Measurements from ENCODE around the gene PSMB7.

Gene PSMB7

GRCh38 chr9:124348831-124349230 lies 66.4 kb downstream of the PSMB7 start:
- Histone ChIP-seq H3K9ac (ENCODE audit: low read depth, low read length, poor library complexity, severe bottlenecking) (no peak overlapping the region), H3K36me3 (ENCODE audit: insufficient read depth, low read length) (peaks cover 56% of the 10 kb centered on the region; the same call in 1 of the 2 replicates), H3K9me2 (replicated peaks; ENCODE audit: low read depth, low read length) (no peaks in the 10 kb centered on the region), H3K4me3 (ENCODE audit: low read length, poor library complexity, severe bottlenecking) (no peak overlapping the region), H3K4me1 (ENCODE audit: insufficient read depth, low read length, poor library complexity, severe bottlenecking) (no peaks in the 10 kb centered on the region), H3K79me2 (ENCODE audit: insufficient read depth, low read length) (peaks cover under 1% of the 10 kb centered on the region; the same call in 1 of the 2 replicates), H3K27me3 (ENCODE audit: insufficient read depth, low read length, poor library complexity, severe bottlenecking) (no peaks in the 10 kb centered on the region), H4K20me1 (ENCODE audit: insufficient read depth, low read length, poor library complexity, severe bottlenecking) (no peaks in the 10 kb centered on the region), H3K9me3 (ENCODE audit: insufficient read depth, low read depth, low read length) (no peaks in the 10 kb centered on the region), H3K4me2 (ENCODE audit: low read depth, low read length, poor library complexity, severe bottlenecking) (no peak overlapping the region), H2AFZ (ENCODE audit: low read length) (no peak overlapping the region), H3F3A (ENCODE audit: low read depth) (no peaks in the 10 kb centered on the region)
- no peak for TF ChIP-seq CTCF (conservative IDR thresholded peaks at IDR 0.05; ENCODE audit: low read length)
- TF ChIP-seq EZH2phosphoT487 (IDR thresholded peaks at IDR 0.05; ENCODE audit: borderline replicate concordance), result no peak

- Histone ChIP-seq H3K4me1 (ENCODE audit: insufficient read depth, low read length, poor library complexity, severe bottlenecking) (no peaks in the 10 kb centered on the region), H3K27me3 (ENCODE audit: insufficient read depth, low read length, poor library complexity, severe bottlenecking) (no peaks in the 10 kb centered on the region), H3K9me3 (ENCODE audit: insufficient read depth, low read depth, low read length) (no peaks in the 10 kb centered on the region), H3K79me2 (ENCODE audit: insufficient read depth, low read length) (no peaks in the 10 kb centered on the region), H3K9ac (ENCODE audit: low read depth, low read length, poor library complexity, severe bottlenecking) (no peak overlapping the region), H4K20me1 (ENCODE audit: insufficient read depth, low read length, poor library complexity, severe bottlenecking) (no peaks in the 10 kb centered on the region), H3K36me3 (ENCODE audit: insufficient read depth, low read length) (peaks cover 51% of the 10 kb centered on the region; the same call in 1 of the 2 replicates), H3K9me2 (replicated peaks; ENCODE audit: low read depth, low read length) (no peaks in the 10 kb centered on the region), H3K4me2 (ENCODE audit: low read depth, low read length, poor library complexity, severe bottlenecking) (no peak overlapping the region), H2AFZ (ENCODE audit: low read length) (no peak overlapping the region), H3K4me3 (ENCODE audit: low read length, poor library complexity, severe bottlenecking) (no peak overlapping the region), H3F3A (ENCODE audit: low read depth) (no peaks in the 10 kb centered on the region)
- TF ChIP-seq CTCF (conservative IDR thresholded peaks at IDR 0.05; ENCODE audit: low read length), result no peak
- no peak for TF ChIP-seq EZH2phosphoT487 (IDR thresholded peaks at IDR 0.05; ENCODE audit: borderline replicate concordance)
These were observed 66.9 kb downstream of the PSMB7 start for GRCh38 chr9:124348363-124348762.

GRCh38 chr9:124347968-124348358 lies 67.3 kb downstream of the PSMB7 start:
- Histone ChIP-seq H3K4me1 (ENCODE audit: insufficient read depth, low read length, poor library complexity, severe bottlenecking) (no peaks in the 10 kb centered on the region), H3K4me3 (ENCODE audit: low read length, poor library complexity, severe bottlenecking) (no peak overlapping the region), H3K4me2 (ENCODE audit: low read depth, low read length, poor library complexity, severe bottlenecking) (no peak overlapping the region), H4K20me1 (ENCODE audit: insufficient read depth, low read length, poor library complexity, severe bottlenecking) (no peaks in the 10 kb centered on the region), H3K9me2 (replicated peaks; ENCODE audit: low read depth, low read length) (no peaks in the 10 kb centered on the region), H3K9me3 (ENCODE audit: insufficient read depth, low read depth, low read length) (no peaks in the 10 kb centered on the region), H3K79me2 (ENCODE audit: insufficient read depth, low read length) (no peaks in the 10 kb centered on the region), H3K9ac (ENCODE audit: low read depth, low read length, poor library complexity, severe bottlenecking) (no peak overlapping the region), H3F3A (ENCODE audit: low read depth) (no peaks in the 10 kb centered on the region), H3K36me3 (ENCODE audit: insufficient read depth, low read length) (peaks cover 47% of the 10 kb centered on the region; the same call in 1 of the 2 replicates), H3K27me3 (ENCODE audit: insufficient read depth, low read length, poor library complexity, severe bottlenecking) (no peaks in the 10 kb centered on the region), H2AFZ (ENCODE audit: low read length) (no peak overlapping the region)
- TF ChIP-seq EZH2phosphoT487 (IDR thresholded peaks at IDR 0.05; ENCODE audit: borderline replicate concordance) (no peak), CTCF (conservative IDR thresholded peaks at IDR 0.05; ENCODE audit: low read length) (no peak)
